Gastrocnemius medialis (tissue), 4 donors: ENCODE results near the gene KCNQ1. TPM values are rescaled to one million over a fixed set of nuclear protein-coding genes. Genes with fewer than 3 reads are reported as not detected.

ENCODE experiments used
- ATAC-seq, 2 donors: fragments of 150-250 bp; one replicate each; pipeline ENCODE4 v1.9.1; 2016
- DNase-seq, 2 donors: peaks; one replicate each; pipeline ENCODE4 v3.0.0-alpha.2; 2019
- H3K27ac ChIP-seq, 4 donors: fragments of 200-600 bp; sonication (generic); 1 replicate in 1 of 4; 2 replicates in 3 of 4; pipeline ENCODE4 v1.5.1; 2016 to 2018; ENCODE audit warnings: mild to moderate bottlenecking in 2 of 4, moderate library complexity in 1 of 4
- H3K27me3 ChIP-seq, 3 donors: fragments of 200-600 bp; sonication (generic) in 2 of 3; 1 replicate in 1 of 3; 2 replicates in 2 of 3; pipeline versions ENCODE4 v1.5.1 to v1.6.0; 2016 to 2019; ENCODE audit warnings: mild to moderate bottlenecking in 1 of 3, moderate library complexity in 1 of 3
- H3K36me3 ChIP-seq, 2 donors: fragments of 200-600 bp; sonication (generic) in 1 of 2; one replicate each; pipeline ENCODE4 v1.5.1; 2017 to 2018
- H3K4me1 ChIP-seq, 2 donors: fragments of 200-600 bp; sonication (generic) in 1 of 2; one replicate each; pipeline ENCODE4 v1.5.1; 2016 to 2017; ENCODE audit warnings: mild to moderate bottlenecking in 2 of 2
- H3K4me3 ChIP-seq, 4 donors: fragments of 200-600 bp; sonication (generic) in 3 of 4; 1 replicate in 1 of 4; 2 replicates in 3 of 4; pipeline ENCODE4 v1.5.1; 2016 to 2019; ENCODE audit warnings: mild to moderate bottlenecking in 2 of 4
- H3K9me3 ChIP-seq, 3 donors: fragments of 200-600 bp; sonication (generic) in 2 of 3; 1 replicate in 1 of 3; 2 replicates in 2 of 3; pipeline ENCODE4 v1.5.1; 2016 to 2019
- CTCF ChIP-seq, 5 experiments: fragments of 450-650 bp in 3 of 5; fragments of 200-600 bp in 2 of 5; sonication (generic) in 2 of 5; IDR thresholded peaks in 4 of 5; conservative IDR thresholded peaks in 1 of 5; 1 replicate in 4 of 5; 2 replicates in 1 of 5; pipeline ENCODE4 v1.5.1; 2016 to 2019; ENCODE audit warnings: antibody characterized with exemption in 5 of 5, mild to moderate bottlenecking in 3 of 5, moderate library complexity in 3 of 5
- POLR2A ChIP-seq, 2 donors: fragments of 450-650 bp; IDR thresholded peaks; one replicate each; pipeline ENCODE4 v1.6.1; 2017; ENCODE audit warnings: antibody characterized with exemption in 2 of 2, mild to moderate bottlenecking in 2 of 2, moderate library complexity in 2 of 2
- in situ Hi-C, 4 donors: fragments of 200-750 bp; cut with MboI; loops; one replicate each; pipeline versions ENCODE4 v1.15.0 to v1.8.0; 2017; ENCODE audit warnings: low sequenced_read_pairs in 4 of 4
- intact Hi-C: fragments of 100-400 bp; cut with DNase I; formaldehyde crosslinking; loops from one replicate; pipeline ENCODE4 v1.15.1; 2023; ENCODE audit warnings: low total_unique reads
- total RNA-seq, 4 donors: library from RNA; depleted of rRNA; stranded (reverse); fragments of >200 nt; gene quantifications; one replicate each; pipeline versions ENCODE4 v1.1.0 to v1.2.3, GENCODE V29; 2016

Gene KCNQ1
- total RNA-seq, 4 donors from 2014 or later, result 0.15 to 1.00 (median 0.67) TPM

GRCh38 chr11:2775626-2776350 is 331.0 kb downstream of the KCNQ1 start:
- Histone ChIP-seq H3K4me1 (peaks cover 24 to 27% of the 10 kb centered on the region in 2 donors), H3K9me3 (no peaks in the 10 kb centered on the region), H3K27me3 (no peaks in the 10 kb centered on the region), H3K4me3 (no peak overlapping the region), H3K27ac (no peak overlapping the region), H3K36me3 (no peaks in the 10 kb centered on the region)
- DNase-seq, result no peak
- in situ Hi-C loops (no loop called here), intact Hi-C loops (loop anchor here (10.0 kb wide), 2 partner anchors 121 to 451 kb away; no protein-coding TSS in a partner anchor)
- ATAC-seq, result no peak
- TF ChIP-seq POLR2A (IDR thresholded peaks at IDR 0.05), result no peak
- TF ChIP-seq CTCF (IDR thresholded peaks at IDR 0.05 in 4 of 5, conservative IDR thresholded peaks at IDR 0.05 in 1 of 5), result no peak

- TF ChIP-seq POLR2A (IDR thresholded peaks at IDR 0.05) (no peak), CTCF (IDR thresholded peaks at IDR 0.05 in 4 of 5, conservative IDR thresholded peaks at IDR 0.05 in 1 of 5) (no peak)
- in situ Hi-C loops (no loop called here), intact Hi-C loops (loop anchor here (10.0 kb wide), 2 partner anchors 122 to 452 kb away; no protein-coding TSS in a partner anchor)
- Histone ChIP-seq H3K9me3 (no peaks in the 10 kb centered on the region), H3K27ac (no peak overlapping the region), H3K27me3 (no peaks in the 10 kb centered on the region), H3K4me3 (no peak overlapping the region), H3K36me3 (no peaks in the 10 kb centered on the region), H3K4me1 (peaks cover 24 to 27% of the 10 kb centered on the region in 2 donors)
- DNase-seq (no peak), ATAC-seq (no peak)
Observed at GRCh38 chr11:2776351-2777061, 331.7 kb downstream of the KCNQ1 start.

GRCh38 chr11:2777386-2777785 is 332.6 kb downstream of the KCNQ1 start:
- intact Hi-C loops (loop anchor here (10.0 kb wide), 2 partner anchors 123 to 453 kb away; no protein-coding TSS in a partner anchor), in situ Hi-C loops (no loop called here)
- H3K4me3 ChIP-seq, result no peak overlapping the region
- ATAC-seq, result no peak
- H3K27ac ChIP-seq, result no peak overlapping the region
- H3K4me1 ChIP-seq, result peaks cover 24 to 27% of the 10 kb centered on the region in 2 donors
- DNase-seq, result peak in 1 of 2 donors; percentile 5
- H3K9me3 ChIP-seq, result no peaks in the 10 kb centered on the region
- TF ChIP-seq POLR2A (IDR thresholded peaks at IDR 0.05) (no peak), CTCF (IDR thresholded peaks at IDR 0.05 in 4 of 5, conservative IDR thresholded peaks at IDR 0.05 in 1 of 5) (no peak)
- no peaks in the 10 kb centered on the region for H3K27me3 ChIP-seq
- H3K36me3 ChIP-seq, result no peaks in the 10 kb centered on the region

GRCh38 chr11:2777871-2778629 is 333.2 kb downstream of the KCNQ1 start:
- intact Hi-C loops (loop anchor here (10.0 kb wide), 2 partner anchors 123 to 453 kb away; no protein-coding TSS in a partner anchor), in situ Hi-C loops (no loop called here)
- peaks cover 24 to 27% of the 10 kb centered on the region in 2 donors for H3K4me1 ChIP-seq
- peak overlapping the region; percentile 82 to 96 (median 87) for H3K27ac ChIP-seq
- no peaks in the 10 kb centered on the region for H3K36me3 ChIP-seq
- TF ChIP-seq POLR2A (IDR thresholded peaks at IDR 0.05), result no peak
- TF ChIP-seq CTCF (IDR thresholded peaks at IDR 0.05 in 4 of 5, conservative IDR thresholded peaks at IDR 0.05 in 1 of 5), result no peak
- H3K4me3 ChIP-seq, result peak overlapping the region in 3 of 4 donors; percentile 37 to 48 (median 39)
- H3K27me3 ChIP-seq, result no peaks in the 10 kb centered on the region
- no peaks in the 10 kb centered on the region for H3K9me3 ChIP-seq
- DNase-seq (peak in 1 of 2 donors; percentile 14), ATAC-seq (no peak)
